SU-DHL-6 (cell line): ENCODE measurements around the gene PLXNA2.

Experiments
- EZH2phosphoT487 ChIP-seq: fragments of 200-600 bp; sonication (generic), shearing (Covaris generic); conservative IDR thresholded peaks from 2 replicates; pipeline ENCODE4 v1.6.1; 2018; ENCODE audit warnings: mild to moderate bottlenecking, antibody characterized with exemption, low read length, moderate library complexity, mixed read lengths
- TF ChIP-seq, protein P1 (sequence below): fragments of 200-600 bp; sonication (generic); IDR thresholded peaks from one replicate; pipeline ENCODE4 v1.5.1; 2017; ENCODE audit warnings: antibody characterized with exemption, mild to moderate bottlenecking, low read length, moderate library complexity; ENCODE audit not compliant: insufficient read depth, poor library complexity, severe bottlenecking

DNA sequence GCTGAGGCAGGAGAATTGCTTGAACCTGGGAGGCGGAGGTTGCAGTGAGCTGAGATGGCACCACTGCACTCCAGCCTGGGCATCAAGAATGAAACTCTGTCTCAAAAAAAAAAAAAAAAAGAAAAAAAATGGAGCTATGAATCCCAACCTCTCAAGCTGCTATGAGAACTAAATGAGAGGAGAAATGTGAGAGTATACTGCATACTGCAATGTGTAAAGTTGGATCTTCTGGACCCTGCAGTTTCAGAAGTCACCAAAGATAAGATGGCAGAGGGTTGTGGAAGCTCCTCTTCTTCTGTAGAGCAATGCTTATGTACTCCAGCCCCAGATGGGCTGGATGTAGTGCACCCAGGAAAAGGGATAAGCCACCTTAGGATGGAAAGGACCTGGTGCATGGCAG is 55.6 kb downstream of the PLXNA2 start:
- TF ChIP-seq, protein P1, sequence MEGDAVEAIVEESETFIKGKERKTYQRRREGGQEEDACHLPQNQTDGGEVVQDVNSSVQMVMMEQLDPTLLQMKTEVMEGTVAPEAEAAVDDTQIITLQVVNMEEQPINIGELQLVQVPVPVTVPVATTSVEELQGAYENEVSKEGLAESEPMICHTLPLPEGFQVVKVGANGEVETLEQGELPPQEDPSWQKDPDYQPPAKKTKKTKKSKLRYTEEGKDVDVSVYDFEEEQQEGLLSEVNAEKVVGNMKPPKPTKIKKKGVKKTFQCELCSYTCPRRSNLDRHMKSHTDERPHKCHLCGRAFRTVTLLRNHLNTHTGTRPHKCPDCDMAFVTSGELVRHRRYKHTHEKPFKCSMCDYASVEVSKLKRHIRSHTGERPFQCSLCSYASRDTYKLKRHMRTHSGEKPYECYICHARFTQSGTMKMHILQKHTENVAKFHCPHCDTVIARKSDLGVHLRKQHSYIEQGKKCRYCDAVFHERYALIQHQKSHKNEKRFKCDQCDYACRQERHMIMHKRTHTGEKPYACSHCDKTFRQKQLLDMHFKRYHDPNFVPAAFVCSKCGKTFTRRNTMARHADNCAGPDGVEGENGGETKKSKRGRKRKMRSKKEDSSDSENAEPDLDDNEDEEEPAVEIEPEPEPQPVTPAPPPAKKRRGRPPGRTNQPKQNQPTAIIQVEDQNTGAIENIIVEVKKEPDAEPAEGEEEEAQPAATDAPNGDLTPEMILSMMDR: no peak
- TF ChIP-seq EZH2phosphoT487: no peak
